Activated naive CD4-positive, alpha-beta T cell treated with anti-CD3 and anti-CD28 coated beads, Interleukin-2, amount 50 U/mL, for 24 hours (primary cell): ENCODE results near the gene PALD1.

ENCODE experiments used
- H3K27ac Mint-ChIP-seq: one replicate; pipeline ENCODE4 v1.8.0; 2021; ENCODE audit warnings: mild to moderate bottlenecking, mixed read lengths
- H3K27me3 Mint-ChIP-seq: one replicate; pipeline ENCODE4 v1.8.0; 2021; ENCODE audit warnings: mixed read lengths
- H3K36me3 Mint-ChIP-seq: one replicate; pipeline ENCODE4 v1.8.0; 2021; ENCODE audit warnings: mixed read lengths
- H3K4me1 Mint-ChIP-seq: one replicate; pipeline ENCODE4 v1.8.0; 2021; ENCODE audit warnings: mixed read lengths
- H3K4me3 Mint-ChIP-seq: one replicate; pipeline ENCODE4 v1.8.0; 2021; ENCODE audit warnings: mild to moderate bottlenecking, mixed read lengths
- H3K9me3 Mint-ChIP-seq: one replicate; pipeline ENCODE4 v1.8.0; 2021; ENCODE audit warnings: mixed read lengths

PALD1 gene

GRCh38 chr10:70560511-70560941, 82.0 kb downstream of the PALD1 start:
- peaks cover 21% of the 10 kb centered on the region for H3K4me1 Mint-ChIP-seq

GRCh38 chr10:70561070-70561469, 82.5 kb downstream of the PALD1 start:
- peaks cover 21% of the 10 kb centered on the region for H3K4me1 Mint-ChIP-seq
- H3K27me3 Mint-ChIP-seq: no peaks in the 10 kb centered on the region
- no peaks in the 10 kb centered on the region for H3K36me3 Mint-ChIP-seq
- no peak overlapping the region for H3K27ac Mint-ChIP-seq
- no peaks in the 10 kb centered on the region for H3K9me3 Mint-ChIP-seq
- H3K4me3 Mint-ChIP-seq: no peak overlapping the region

More at GRCh38 chr10:70560511-70560941, 82.0 kb downstream of the PALD1 start:
- H3K36me3 Mint-ChIP-seq: no peaks in the 10 kb centered on the region
- H3K4me3 Mint-ChIP-seq: no peak overlapping the region
- no peak overlapping the region for H3K27ac Mint-ChIP-seq
- no peaks in the 10 kb centered on the region for H3K27me3 Mint-ChIP-seq
- no peaks in the 10 kb centered on the region for H3K9me3 Mint-ChIP-seq

- H3K4me1 Mint-ChIP-seq: peaks cover 21% of the 10 kb centered on the region
- no peak overlapping the region for H3K27ac Mint-ChIP-seq
Observed at GRCh38 chr10:70561558-70561957, 83.0 kb downstream of the PALD1 start.

GRCh38 chr10:70562036-70562755, 83.6 kb downstream of the PALD1 start:
- no peak overlapping the region for H3K27ac Mint-ChIP-seq

More at GRCh38 chr10:70561558-70561957, 83.0 kb downstream of the PALD1 start:
- Mint-ChIP-seq H3K9me3 (no peaks in the 10 kb centered on the region), H3K4me3 (no peak overlapping the region), H3K36me3 (no peaks in the 10 kb centered on the region), H3K27me3 (no peaks in the 10 kb centered on the region)

GRCh38 chr10:70563230-70563629, 84.7 kb downstream of the PALD1 start:
- Mint-ChIP-seq H3K27ac (no peak overlapping the region), H3K9me3 (no peaks in the 10 kb centered on the region), H3K36me3 (no peaks in the 10 kb centered on the region), H3K4me3 (no peak overlapping the region), H3K4me1 (peaks cover 19% of the 10 kb centered on the region), H3K27me3 (no peaks in the 10 kb centered on the region)

More at GRCh38 chr10:70562036-70562755, 83.6 kb downstream of the PALD1 start:
- Mint-ChIP-seq H3K9me3 (no peaks in the 10 kb centered on the region), H3K27me3 (no peaks in the 10 kb centered on the region), H3K4me1 (peaks cover 21% of the 10 kb centered on the region), H3K4me3 (no peak overlapping the region), H3K36me3 (no peaks in the 10 kb centered on the region)

GRCh38 chr10:70564113-70564725, 85.7 kb downstream of the PALD1 start:
- Mint-ChIP-seq H3K9me3 (no peaks in the 10 kb centered on the region), H3K27ac (no peak overlapping the region), H3K36me3 (no peaks in the 10 kb centered on the region), H3K4me3 (no peak overlapping the region), H3K27me3 (no peaks in the 10 kb centered on the region), H3K4me1 (peaks cover 10% of the 10 kb centered on the region)

GRCh38 chr10:70564901-70565351, 86.4 kb downstream of the PALD1 start:
- Mint-ChIP-seq H3K9me3 (no peaks in the 10 kb centered on the region), H3K27ac (no peak overlapping the region), H3K36me3 (no peaks in the 10 kb centered on the region), H3K27me3 (no peaks in the 10 kb centered on the region), H3K4me3 (no peak overlapping the region), H3K4me1 (peaks cover 5% of the 10 kb centered on the region)

GRCh38 chr10:70565556-70566514, 87.3 kb downstream of the PALD1 start:
- Mint-ChIP-seq H3K27ac (no peak overlapping the region), H3K4me3 (no peak overlapping the region), H3K36me3 (no peaks in the 10 kb centered on the region), H3K9me3 (no peaks in the 10 kb centered on the region), H3K27me3 (no peaks in the 10 kb centered on the region), H3K4me1 (peaks cover 5% of the 10 kb centered on the region)

- Mint-ChIP-seq H3K4me3 (no peak overlapping the region), H3K27ac (no peak overlapping the region), H3K4me1 (peaks cover 5% of the 10 kb centered on the region), H3K27me3 (no peaks in the 10 kb centered on the region), H3K36me3 (no peaks in the 10 kb centered on the region), H3K9me3 (no peaks in the 10 kb centered on the region)
Observed at GRCh38 chr10:70566515-70567290, 88.1 kb downstream of the PALD1 start.

- no peaks in the 10 kb centered on the region for H3K27me3 Mint-ChIP-seq
- H3K4me1 Mint-ChIP-seq: peaks cover 5% of the 10 kb centered on the region
- H3K36me3 Mint-ChIP-seq: no peaks in the 10 kb centered on the region
- no peak overlapping the region for H3K4me3 Mint-ChIP-seq
- H3K9me3 Mint-ChIP-seq: no peaks in the 10 kb centered on the region
- H3K27ac Mint-ChIP-seq: no peak overlapping the region
Observed at GRCh38 chr10:70567603-70568002, 89.0 kb downstream of the PALD1 start.

GRCh38 chr10:70568113-70568512, 89.5 kb downstream of the PALD1 start:
- Mint-ChIP-seq H3K27me3 (no peaks in the 10 kb centered on the region), H3K4me3 (no peak overlapping the region), H3K27ac (no peak overlapping the region), H3K9me3 (no peaks in the 10 kb centered on the region), H3K4me1 (peaks cover 5% of the 10 kb centered on the region), H3K36me3 (no peaks in the 10 kb centered on the region)

GRCh38 chr10:70568781-70569495, 90.4 kb downstream of the PALD1 start:
- no peaks in the 10 kb centered on the region for H3K9me3 Mint-ChIP-seq
- no peak overlapping the region for H3K4me3 Mint-ChIP-seq
- H3K27ac Mint-ChIP-seq: no peak overlapping the region
- no peaks in the 10 kb centered on the region for H3K27me3 Mint-ChIP-seq
- no peaks in the 10 kb centered on the region for H3K4me1 Mint-ChIP-seq
- H3K36me3 Mint-ChIP-seq: no peaks in the 10 kb centered on the region

GRCh38 chr10:70571236-70571635, 92.7 kb downstream of the PALD1 start:
- H3K27me3 Mint-ChIP-seq: no peaks in the 10 kb centered on the region
- H3K9me3 Mint-ChIP-seq: no peaks in the 10 kb centered on the region

GRCh38 chr10:70571636-70572439, 93.3 kb downstream of the PALD1 start:
- no peaks in the 10 kb centered on the region for H3K9me3 Mint-ChIP-seq
- no peak overlapping the region for H3K4me3 Mint-ChIP-seq
- peaks cover 14% of the 10 kb centered on the region for H3K4me1 Mint-ChIP-seq
- H3K36me3 Mint-ChIP-seq: no peaks in the 10 kb centered on the region
- no peaks in the 10 kb centered on the region for H3K27me3 Mint-ChIP-seq
- no peak overlapping the region for H3K27ac Mint-ChIP-seq

More at GRCh38 chr10:70571236-70571635, 92.7 kb downstream of the PALD1 start:
- Mint-ChIP-seq H3K36me3 (no peaks in the 10 kb centered on the region), H3K4me3 (no peak overlapping the region), H3K27ac (no peak overlapping the region), H3K4me1 (peaks cover 8% of the 10 kb centered on the region)
